NCI-H748 (cell line): ENCODE results near the gene DNAJC13.
A peak's percentile ranks its signal among the peaks of the same experiment; 100 is the strongest.

ENCODE experiments used
- DNase-seq: peaks from one replicate; lab custom pipeline; 2025; ENCODE audit not compliant: unreplicated experiment; lab: John Stamatoyannopoulos, UW

Gene DNAJC13

DNA sequence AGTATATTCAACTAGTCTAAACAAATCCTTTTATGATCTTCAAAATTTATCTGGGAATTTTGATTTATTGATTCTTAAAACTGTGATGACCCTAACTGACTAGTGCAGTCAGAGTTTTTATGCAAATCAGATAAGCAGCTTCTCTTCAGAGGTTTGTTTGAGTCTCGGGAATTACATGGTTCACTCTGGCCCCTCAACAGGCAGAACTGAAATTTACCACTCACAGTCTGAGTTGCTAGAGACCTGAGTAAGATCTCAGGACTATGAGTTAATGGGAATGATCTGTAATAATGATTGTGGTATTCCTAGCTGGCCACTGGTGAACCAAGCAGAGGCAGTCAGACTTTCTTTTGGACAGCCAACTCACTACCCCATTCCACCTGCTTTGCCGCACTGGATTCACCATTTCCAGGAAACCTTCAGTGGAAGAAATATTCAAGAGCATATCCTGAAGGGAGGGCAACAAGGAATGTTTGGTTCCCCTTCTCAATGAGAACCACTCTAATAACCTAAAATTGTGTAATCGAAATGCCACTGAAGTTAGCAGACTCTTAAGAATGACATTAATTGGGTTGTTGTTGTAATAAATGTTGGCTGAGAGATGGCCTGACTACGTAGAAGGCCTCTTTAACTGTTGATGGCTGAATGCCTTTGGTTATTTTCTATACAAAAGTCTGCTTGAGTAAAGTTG is 11.5 kb upstream of the DNAJC13 start:
- no peak for DNase-seq

DNA sequence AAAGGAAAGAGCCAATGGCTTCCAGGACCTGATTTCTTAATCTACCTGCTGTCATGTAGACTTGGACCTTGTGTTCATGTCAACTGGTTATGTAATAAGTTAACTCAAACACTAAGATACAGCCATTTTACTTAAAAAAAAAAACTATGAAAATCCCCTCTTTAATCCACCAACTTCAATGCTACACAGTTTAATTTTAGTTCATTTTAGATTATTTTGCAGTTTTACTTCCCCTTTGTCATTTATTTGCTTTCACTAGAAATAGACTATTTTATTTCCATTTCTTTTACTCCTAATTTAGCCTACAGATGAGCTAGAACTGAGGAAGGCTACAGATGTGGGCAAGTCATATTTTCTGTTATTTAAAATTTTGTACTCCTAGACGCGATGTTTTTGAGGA is 10.7 kb upstream of the DNAJC13 start:
- DNase-seq: no peak

DNA sequence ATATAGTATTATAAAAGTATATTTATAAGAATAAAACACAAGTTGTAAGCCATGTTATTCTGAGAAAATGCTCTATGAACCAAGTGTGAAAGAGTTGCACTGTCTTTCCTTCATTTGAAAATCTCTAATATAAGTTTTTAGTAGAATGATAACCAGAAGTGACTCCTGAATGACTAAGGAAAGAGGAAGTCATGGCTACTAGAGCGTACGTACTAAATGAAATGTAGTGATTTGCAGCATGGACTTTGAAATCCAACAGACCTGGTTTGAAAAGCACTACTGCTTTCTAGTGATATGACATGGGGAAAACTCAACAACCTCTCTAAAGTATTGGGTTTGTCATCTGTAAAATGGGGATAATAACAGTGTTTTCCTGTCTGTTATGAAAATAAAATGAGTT is 10.3 kb upstream of the DNAJC13 start:
- no peak for DNase-seq

DNA sequence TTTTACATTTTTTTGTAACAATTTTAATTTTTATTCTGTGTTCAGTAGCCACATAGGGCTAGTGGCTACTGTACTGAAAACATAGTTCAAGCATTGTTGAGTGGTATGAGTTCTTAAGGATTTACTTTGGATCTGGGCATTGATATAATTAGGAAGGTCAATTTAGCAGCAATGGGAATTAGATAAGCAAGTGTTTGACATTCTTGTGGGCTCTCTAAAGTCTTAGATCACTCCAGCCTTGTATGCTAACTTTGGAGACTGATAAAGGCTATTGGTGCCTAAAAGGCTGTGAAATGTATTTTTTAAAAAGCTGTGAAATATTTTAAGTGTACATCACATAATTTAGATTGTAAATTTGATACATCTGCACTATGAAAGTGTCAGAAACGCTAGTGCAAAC is 2.5 kb upstream of the DNAJC13 start:
- no peak for DNase-seq

DNA sequence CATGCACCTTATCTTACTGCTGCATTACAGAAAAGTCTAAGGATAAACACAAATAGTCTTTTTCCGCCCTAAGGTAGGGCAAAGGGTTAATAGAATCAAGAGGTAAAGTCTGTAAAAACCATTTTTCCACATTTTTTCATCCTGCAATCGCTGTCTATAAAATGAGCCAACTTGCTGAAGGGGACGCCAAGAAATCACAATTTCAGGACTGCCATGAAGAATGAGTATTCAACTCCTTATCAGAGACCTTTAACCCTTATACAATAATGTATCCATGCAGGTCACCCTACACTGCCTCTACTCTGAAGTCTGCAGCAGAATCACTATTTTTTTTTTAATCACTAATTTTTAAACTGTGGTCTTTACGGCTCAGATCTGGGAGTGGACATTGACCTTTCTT is 1.1 kb upstream of the DNAJC13 start:
- DNase-seq: no peak

DNA sequence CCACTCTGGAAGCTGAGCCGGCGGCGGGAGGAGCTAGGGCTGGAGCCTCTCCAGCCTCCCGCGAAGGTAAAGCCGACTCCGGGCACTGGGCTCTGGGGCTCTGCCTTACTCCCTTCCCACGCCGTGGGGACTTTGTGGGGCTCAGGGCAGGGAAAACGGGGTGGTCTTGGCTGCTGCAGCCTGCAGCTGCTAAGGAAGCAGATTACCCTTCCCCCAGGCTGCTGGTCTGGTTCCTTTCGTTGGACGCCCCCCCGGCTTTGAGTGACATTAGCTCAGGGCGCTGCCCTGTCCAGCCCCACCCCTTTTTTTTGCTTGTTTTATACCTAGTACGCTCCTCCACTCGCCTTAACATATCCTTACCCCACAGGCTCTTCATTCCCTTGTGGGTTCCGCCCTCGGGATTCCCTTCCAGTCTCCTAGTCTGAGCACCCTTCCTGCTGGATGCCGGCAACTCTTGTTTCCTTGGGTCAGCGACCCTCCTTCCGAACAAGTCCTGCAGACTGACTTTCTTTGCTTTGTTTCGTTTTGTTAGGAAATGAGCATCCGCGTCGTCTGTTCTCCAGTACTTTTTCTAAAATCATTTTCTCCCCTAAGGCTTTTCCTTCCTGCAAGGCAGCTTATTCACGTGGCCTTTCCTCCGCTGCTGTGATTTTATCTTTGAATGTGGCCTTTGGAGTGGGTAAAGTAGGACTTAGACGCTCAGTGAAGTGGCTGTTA is 551 bp downstream of the DNAJC13 start:
- DNase-seq: peak; percentile 59

DNA sequence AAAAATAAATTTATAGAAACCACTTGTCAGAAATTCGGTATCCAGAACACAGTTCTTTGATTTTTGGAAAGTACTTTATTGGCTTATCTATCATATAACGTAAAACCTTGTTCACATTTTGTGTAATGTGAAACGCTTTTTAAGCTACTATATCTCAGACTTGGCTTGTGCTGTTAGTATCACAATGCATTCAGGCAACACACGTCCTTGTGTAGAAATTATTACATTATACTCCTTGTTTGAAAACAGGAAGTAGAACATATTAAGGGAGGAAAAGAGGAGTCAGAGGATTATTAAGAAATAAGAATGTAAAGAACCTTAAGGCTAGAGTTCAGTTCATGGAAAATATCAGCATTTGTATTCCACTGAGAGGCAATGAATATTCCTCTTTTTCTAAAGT is 1.6 kb downstream of the DNAJC13 start:
- no peak for DNase-seq

DNA sequence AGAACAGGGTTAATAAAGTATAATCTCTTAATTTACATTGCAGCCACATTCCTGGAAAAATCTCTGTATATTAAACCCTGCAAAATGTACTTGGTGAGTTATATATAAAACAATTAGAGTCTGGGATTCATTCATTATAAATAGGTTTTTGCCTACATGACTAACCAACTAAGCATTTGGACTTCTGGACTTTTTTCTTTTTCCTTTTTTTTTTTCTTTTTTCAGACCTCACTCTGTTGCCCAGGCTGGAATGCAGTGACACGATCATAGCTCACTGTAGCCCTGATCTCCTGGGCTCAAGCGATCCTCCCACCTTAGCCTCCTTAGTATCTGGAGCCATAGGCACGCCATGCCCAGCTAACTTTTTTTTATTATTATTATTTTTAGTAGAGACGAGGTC is 4.5 kb downstream of the DNAJC13 start:
- DNase-seq: no peak

DNA sequence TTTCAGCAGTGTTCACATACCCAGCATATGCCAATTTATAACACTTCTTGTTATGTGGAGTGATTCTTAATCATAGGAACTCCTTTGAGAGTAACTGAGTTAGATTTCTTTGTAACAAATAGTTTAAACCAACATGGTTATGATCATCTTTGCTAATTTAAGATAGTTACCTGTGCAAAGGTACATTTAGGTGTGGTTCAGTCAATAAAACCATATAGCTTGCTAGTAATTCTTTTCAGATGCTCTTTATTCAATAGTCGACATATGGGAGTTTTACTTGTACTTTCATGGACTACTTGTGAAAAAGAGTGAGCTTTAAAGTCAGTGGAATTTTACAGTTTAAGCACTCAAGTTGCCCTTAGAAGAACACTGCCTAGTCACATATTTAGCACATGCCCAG is 5.2 kb downstream of the DNAJC13 start:
- DNase-seq: no peak

DNA sequence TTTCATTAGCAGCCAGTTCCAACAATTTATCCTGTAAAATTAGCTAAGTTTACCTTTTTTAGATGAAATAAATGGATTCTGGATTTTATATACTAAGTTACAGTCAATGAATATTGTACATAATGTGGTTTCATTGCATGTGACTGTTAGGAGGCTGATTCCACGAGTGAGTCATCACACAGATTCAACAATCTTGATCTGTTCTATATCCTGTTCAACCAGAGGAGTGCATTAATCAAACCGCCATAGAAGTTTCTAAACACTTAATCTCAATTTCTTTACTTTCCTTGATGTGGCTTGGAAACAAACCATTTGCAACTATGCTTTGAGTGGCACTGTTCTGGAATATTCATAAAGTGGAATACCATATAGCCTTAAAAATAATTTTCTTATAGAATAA is 15.3 kb downstream of the DNAJC13 start:
- no peak for DNase-seq

DNA sequence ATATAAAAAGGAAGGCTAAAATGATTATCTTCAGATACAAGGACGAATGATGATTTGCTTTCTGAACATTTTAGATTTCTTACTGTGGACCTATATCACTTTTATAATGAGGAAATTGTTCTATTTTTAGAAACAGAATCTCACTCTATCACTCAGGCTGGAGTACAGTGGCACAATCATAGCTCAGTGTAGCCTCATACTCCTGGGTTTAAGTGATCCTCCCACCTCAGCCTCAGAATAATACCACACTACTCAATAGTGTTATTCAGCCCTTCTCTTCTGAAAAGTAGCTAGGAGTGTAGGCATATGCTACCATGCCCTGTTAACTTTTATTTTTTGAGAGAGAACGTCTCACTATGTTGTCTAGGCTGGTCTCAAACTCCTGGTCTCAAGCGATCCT is 15.8 kb downstream of the DNAJC13 start:
- DNase-seq: no peak

DNA sequence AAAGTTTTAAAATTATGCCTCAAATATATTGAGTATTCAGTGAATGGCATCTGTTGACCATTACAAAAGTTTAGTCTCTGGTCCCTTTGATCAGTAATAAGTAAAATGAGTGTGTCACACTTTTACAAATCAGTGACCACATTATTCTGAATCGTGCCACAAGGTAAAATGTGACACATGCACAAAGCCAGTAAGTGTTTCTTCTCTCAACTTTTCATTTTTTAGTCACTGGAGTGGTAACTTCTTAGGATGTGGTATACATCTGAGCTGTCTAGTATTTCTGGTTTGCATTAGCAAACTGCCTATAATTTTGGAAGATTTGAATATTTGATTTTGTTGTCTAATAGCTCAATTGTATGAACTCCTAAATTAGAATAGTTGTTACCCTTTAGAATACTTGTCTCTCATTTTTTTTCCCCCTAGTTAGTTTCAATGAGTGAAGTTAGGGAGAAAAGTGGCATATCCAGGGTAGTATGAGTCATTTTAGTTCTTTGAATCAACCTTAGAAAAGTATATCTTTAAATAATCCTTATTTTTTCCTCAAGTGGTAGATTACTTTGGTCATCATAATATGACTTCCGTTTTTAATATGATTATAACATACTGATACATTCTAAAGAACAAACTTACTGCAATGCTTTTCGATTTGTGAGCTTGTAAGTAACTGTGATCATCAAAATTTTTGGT is 18.1 kb downstream of the DNAJC13 start:
- DNase-seq: no peak

DNA sequence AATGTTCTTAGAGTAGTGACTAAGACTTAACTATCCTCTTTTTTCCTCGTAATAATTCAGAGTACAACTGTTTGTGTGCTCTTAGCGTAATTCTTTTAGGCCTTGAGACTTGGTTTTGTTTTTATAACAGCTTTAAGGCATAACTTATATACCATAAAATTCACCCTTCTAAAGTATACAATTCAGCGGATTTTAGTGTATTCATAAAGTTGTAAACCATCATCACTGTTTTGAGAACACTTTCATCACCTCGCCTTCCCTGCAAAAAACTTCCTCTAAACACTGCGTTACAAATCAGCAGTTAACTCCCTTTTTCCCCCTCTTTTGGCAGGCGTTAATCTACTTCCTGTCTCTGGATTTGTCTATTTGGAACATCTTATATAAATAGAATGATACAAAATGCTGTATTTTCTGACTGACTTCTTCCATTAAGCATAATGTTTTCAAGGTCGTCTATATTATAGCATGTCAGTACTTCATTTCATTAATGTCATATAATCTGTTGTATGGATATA is 18.7 kb downstream of the DNAJC13 start:
- no peak for DNase-seq

DNA sequence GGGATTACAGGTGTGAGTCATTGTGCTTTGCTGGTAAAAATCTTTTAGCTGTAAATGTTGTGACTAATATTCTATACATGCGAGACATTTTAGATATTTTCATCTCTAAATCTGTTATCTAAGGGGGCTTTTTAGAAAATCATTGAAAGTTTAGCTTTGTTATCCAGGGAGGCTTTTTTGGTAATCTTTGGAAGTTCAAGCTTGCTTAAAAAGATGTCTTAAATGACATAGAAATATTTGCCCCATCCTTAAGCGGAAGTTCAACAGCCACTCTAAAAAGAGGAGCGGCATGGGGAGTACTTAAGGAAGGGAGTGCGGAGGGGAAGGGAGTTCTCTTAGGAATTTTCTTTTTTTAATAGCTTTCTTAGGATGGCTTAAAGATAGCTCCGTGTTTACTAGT is 26.1 kb downstream of the DNAJC13 start:
- no peak for DNase-seq

DNA sequence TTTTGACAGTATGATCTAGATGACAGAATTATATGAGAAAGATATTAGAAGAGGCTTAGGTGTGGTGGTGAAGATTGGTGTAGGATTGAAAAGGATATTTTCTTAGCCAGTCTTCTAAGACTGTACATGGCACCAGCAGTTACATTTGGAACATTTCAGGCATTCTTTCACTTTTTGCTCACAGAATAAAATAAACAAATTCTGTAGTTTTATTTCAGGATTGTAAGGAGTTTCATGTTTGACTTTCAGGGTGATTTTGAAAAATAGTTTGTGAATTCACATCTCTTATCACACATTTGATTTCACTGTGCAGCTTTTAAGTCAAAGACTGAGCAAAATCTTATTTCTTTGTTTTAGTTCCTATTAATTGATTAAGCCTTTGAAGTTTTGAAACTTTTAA is 27.1 kb downstream of the DNAJC13 start:
- no peak for DNase-seq

DNA sequence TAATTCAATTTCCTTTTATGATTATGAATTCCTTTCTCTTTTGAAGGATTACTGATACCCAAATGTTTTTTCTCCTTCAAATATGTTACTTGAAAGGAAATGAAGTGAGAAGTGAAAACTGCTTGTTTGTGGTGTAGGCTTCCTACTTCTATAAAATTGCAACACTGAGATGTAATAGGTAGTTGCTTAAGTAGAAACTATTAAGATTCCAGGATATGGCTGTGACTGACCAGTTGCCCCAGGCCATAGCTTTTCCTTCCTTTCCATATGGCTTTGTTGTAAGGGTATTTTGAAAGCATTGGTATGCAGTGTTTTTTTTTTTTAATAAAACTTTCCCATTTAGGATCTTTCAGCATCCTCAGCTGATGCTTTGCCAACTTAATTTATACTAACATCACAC is 28.5 kb downstream of the DNAJC13 start:
- DNase-seq: no peak

DNA sequence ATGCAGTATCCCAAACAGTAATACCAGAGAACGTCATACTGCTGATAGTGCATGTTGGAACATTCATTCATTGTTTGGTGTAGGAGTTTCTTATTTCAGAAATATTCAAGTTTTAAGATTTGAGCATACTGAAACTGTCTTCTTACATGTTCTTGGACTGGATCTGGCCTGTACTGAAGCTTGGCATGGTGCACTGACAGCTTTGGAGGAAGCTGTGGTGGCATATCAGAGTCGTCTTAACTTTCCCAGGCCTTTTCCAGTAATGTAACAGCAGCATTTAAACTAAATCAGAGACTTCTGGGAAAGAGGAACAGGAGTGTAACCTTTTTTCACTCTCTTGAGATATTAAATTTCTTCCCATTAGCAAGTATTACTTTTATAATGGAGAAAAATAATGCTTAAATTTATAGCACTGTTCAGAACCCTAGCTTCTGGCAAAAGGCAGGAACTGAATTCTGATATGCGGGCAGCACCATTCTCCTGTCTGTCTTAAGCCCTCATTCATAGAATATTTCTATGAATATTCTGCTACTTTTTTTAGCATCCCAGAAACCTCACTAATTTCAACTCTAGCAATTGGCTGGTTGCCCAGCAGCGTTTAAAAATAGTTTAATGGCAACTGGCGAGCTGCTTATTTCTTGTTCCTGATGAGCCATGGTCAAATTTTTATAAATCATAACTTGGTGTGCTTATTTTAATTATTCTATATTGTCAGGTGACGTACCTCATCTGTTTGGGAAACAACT is 31.1 kb downstream of the DNAJC13 start:
- no peak for DNase-seq

DNA sequence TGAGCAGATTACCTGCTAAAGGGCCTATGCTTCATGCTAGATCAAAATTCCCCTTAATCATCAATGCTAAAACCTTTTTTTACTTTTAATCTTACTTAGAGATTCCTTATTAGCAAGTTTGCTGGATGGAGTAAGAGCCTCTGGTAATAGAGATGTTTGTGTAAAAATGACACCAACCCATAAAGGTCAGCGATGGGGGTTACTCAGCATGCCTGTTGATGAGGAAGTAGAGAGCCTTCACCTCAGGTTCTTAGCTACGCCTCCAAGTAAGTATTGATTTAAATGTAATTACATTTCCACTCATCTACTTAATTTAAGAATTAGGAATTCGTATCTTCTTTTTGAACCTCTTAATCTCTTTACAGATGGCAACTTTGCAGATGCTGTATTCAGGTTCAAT is 38.8 kb downstream of the DNAJC13 start:
- DNase-seq: no peak

DNA sequence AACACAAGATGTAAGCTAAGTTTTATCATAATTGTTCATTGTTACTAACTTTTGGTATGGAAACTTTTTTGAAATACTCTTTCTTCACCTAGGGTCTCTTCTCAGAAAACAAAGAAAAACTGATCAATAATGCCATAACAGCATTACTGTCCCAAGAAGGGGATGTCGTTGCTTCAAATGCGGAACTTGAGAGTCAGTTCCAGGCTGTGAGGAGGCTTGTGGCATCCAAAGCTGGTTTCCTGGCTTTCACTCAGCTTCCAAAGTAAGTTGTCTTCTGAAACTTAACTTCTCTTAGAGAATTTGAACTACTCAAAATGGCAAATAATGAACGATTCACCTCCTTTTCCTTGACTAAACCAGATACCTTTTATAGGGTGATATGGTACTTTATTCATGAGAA is 39.3 kb downstream of the DNAJC13 start:
- DNase-seq: no peak

DNA sequence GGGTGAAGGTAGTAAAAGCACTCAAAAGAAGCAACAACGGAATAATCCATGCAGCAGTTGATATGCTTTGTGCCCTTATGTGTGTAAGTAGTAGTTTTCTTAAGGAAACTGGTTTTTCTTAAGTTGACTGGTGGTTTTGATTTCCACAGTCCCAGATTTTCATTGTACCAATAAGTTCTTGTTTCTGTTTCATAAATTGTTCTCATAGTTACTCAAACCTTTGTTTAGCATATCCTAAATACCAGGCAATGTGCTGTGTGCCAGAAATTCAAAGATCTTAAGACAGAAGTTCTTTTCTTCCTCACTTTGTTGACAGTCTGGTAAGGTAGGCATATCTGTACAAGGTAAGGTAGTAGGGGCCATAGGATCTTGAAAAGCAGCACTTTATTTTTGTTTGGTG is 40.0 kb downstream of the DNAJC13 start:
- DNase-seq: no peak

DNA sequence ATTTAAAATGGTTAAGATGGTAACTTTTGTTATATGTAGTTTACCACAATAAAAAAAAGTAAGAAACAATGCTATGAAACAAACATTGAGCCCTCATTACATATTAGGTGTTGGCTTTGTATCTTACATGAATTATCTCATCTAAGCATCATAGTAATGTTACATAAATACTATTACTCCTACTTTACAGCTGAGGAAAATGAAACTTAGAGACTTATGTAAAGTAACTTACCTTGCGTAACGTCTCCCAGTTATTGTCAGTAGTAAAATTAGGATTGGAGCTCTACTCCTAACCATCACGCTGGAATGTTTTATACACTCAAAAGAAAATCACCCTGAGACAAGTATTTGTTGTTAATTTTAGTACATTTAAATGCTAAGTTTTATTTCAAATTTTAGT is 42.2 kb downstream of the DNAJC13 start:
- no peak for DNase-seq

DNA sequence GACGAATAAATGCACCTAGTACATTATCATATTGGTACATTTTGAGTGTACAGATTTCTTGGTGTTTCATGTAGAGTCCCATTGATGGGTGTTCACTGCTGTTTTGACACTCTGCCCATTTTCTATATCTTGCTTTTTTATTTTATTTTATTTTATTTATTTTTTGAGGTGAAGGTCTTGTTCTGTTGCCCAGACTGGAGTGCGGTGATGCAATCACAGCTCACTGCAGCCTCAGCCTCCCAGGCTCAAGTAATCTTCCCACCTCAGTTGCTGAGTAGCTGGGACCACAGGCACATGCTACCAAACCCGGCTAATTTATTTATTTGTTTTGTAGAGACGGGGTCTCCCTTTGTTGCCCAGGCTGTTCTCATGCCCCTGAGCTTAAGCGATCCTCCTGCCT is 44.2 kb downstream of the DNAJC13 start:
- no peak for DNase-seq
